Muscle of back (tissue), 11 donors: ENCODE data around the gene RPL5. TPM values are rescaled to one million over a fixed set of nuclear protein-coding genes. Genes with fewer than 3 reads are reported as not detected.
A peak's percentile ranks its signal among the peaks of the same experiment; 100 is the strongest.

Experiments
- DNase-seq, 3 donors: peaks; one replicate each; pipeline versions ENCODE4 v3.0.0 to v3.0.0-alpha.2; 2013
- polyA plus RNA-seq, 10 donors: library from polyadenylated mRNA; unstranded; fragments of 120-200 nt; gene quantifications; one replicate each; pipeline ENCODE4 v1.2.1, GENCODE V29; 2013; ENCODE audit not compliant: insufficient read length in 10 of 10

RPL5 gene
- polyA plus RNA-seq, 10 donors: 2,157 to 3,057 (median 2,691) TPM

DNA sequence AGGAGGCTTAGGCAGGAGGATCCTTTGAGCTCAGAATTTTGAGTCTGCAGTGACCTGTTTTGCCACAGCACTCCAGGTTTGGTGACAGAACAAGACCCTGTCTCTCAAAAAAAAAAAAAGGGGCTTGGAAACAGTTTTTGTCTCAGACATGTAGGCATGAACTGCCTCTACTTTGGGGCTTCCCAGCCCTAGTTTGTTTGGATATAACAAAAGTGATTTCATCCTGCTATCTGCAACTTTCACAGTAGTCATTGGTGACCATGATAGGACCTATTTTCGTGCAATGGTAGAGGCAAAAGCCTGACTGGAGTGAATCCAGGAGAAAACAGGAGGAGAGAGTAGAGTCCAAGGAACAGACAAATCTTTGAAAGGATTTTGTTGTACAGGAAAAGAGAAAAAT lies 26.6 kb upstream of the RPL5 start:
- no peak for DNase-seq

DNA sequence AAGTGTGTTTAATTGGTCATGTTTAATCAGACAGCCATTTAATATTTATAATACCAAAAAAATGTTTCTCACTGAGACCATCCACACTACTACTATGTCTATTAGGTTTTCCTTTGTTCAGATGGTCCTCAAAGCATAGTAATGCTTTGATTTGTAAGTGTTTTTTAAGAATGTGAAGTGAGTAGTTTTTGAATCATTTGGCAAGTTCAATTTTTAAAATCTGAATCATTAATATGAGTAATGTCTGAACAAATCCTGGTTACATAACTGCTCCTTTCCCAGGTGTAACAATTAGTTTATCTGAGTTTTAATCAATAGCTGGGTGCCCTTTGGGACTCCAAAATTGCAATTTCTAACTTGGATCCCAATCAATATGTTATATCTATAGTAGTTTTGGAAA lies 23.5 kb upstream of the RPL5 start:
- DNase-seq: no peak

DNA sequence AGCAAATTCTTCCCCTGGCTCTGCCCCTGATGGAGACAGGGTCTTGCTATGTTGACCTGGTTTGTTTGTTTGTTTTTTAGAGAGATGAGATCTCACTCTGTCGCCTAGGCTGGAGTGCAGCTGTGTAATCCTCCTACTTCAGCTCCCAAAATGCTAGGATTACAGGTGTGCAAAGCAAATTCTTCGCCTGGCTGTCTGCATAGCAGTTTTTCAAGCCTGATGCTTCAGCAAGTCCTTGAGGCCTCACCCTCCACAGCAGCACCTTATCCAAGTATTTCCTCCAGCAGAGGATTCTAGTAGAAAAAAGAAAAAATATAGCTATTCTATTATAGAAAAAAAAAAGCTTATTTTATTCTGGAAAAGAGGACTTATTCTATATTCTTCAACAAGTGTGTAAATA lies 15.1 kb upstream of the RPL5 start:
- DNase-seq: no peak

GRCh38 chr1:92817137-92817697 lies 14.6 kb upstream of the RPL5 start:
- DNase-seq: no peak

DNA sequence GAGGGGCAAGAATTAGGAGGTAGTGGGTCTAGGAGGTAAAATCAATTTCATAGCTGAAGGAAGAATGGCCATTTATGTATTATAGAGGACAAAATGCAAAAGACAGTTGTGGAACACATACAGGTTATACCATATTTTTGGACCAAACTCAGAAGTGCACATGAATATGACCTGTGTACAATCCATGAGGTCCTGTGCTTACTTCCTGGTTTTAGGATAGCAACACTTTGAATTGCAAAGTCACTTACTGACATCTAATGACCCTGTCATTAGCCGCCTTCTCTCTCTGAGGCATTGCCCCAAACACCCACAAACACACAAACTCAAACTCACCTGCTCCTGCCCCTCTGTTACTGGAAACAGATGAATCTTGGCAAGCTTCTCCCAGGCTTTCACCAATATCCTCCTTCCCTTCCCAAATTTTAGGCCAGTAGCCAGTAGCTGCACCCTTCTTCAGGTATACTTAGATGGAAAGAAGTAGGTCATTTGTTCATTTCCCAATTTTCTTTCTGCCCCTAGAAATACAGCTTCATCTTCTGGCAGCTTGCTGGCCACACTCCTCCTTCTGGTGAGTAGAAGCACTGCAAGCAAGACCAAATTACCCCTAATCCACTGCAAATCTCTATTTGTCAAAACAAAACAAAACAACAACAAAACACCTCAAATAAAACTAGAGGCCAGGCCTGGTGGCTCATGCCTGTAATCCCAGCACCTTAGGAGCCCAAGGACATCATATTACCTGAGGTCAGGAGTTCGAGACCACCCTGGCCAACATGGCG lies 13.7 kb upstream of the RPL5 start:
- DNase-seq: peak in 2 of 3 donors; percentile 16 to 24

DNA sequence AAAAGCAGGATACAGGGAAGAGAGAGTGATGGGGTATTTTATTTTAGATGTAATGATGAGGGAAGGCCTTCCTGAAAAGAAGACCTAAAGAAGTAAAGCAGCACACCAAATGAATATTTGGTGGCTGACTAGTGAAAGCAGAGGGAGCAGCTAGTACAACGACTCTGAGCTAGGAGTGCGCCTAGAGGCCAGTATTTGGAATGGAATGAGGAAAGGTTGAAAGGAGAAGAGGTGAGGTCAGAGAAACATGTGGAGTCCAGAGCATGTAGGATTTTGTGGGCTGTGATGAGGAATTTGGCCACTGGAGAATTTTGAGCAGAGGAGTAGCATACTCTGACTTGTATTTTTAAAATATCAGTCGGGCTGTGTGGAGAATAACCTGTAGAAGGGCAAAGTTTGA lies 11.8 kb upstream of the RPL5 start:
- DNase-seq: no peak

DNA sequence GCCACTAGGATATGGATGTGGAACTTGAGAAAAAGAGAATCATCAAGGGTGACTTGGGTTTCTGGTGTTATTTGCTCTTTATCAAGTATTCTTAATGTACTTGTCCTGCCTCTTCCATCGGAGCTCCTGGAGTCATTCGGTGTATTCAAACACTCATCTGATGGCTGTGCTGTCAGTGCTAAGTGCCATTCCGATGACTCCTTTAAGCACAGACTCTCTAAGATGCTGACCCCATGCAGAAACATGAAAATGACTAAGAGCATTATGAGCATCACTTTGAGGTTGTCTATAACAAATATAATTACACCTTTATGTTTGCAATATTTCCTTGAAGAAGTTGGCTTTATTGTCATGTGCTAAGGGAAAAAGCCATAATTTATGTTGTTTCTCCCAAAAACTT lies 11.3 kb upstream of the RPL5 start:
- DNase-seq: no peak

- DNase-seq: no peak
Observed at GRCh38 chr1:92822879-92823278, 9.0 kb upstream of the RPL5 start.

DNA sequence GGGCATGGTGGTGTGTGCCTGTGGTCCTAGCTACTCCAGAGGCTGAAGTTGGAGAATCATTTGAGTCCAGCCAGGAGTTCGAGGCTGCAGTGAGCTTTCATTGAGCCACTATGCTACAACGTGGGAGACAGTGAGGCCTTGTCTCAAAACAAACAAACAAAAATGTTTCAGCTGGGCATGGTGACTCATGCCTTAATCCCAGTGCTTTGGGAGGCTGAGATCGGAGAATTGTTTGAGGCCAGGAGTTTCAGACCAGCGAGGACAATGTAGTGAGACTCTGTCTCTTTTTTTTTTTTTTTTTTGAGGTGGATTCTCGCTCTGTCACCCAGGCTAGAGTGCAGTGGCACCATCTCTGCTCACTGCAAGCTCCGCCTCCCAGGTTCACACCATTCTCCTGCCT lies 5.0 kb upstream of the RPL5 start:
- no peak for DNase-seq

DNA sequence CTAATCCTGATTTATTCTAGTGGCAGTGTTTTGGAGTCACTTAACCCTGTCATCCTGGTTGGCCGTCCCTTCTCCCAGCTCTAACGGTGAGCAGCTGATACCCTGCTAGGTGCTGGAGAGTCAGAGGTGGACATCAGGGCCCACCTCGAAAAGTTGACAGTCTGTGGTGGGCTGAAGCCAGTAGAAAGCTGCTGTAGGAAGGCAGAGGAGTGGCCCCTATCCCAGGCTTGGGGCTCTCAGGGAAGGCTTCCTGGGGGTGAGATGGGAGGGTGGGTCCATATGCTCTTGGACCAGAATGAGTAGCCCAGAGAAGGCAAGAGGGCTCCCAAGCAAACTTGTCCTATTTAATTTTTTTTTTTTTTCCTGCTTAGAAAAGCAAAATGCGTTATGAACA lies 475 bp upstream of the RPL5 start:
- DNase-seq: peak in 1 of 3 donors; percentile 37

DNA sequence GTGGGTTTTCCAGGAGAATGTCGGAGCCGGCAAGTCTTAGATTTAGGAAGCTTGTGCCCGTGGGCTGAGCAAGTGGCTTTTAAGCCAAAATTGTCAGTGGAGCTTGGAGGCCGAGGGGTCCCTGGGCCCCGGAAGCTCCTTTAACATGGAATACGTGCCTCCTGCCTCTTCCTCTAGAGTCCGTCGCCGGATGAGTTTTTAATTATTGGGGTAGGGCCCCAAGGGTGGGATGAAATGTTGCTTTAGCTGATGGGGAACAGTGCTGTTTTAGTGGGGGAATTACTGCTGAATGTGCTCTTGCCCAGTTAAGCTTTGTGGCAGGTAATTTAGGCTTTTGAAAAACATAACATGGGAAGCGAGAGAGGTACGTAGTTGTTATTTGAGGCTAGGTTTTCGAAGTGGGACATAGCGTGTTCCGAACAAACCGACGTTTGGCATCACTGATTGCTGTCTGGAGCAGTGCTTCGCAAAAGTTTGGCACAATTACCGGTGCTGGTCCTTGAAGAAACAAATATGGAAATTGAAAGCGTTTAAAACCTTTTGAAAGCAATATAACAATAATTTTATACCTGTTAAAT lies 786 bp downstream of the RPL5 start:
- DNase-seq: peak in 1 of 3 donors; percentile 18

DNA sequence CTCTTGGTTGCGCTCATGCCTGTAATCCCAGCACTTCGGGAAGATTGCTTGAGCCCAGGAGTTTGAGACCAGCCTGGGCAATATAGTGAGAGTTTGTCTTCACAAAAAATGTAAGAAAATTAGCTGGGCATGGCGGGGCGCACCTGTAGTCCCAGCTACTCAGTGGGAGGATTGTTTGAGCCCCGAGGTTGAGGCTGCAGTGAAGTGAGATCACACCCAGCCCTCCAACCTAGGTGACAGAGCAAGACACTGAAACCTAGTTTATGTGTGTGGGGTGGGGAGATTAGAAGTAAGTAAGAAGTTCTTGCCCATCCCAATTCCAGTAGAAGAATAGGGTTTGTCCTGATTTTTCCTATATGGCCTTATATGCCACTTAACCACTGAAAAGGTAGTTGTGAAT lies 2.0 kb downstream of the RPL5 start:
- no peak for DNase-seq

DNA sequence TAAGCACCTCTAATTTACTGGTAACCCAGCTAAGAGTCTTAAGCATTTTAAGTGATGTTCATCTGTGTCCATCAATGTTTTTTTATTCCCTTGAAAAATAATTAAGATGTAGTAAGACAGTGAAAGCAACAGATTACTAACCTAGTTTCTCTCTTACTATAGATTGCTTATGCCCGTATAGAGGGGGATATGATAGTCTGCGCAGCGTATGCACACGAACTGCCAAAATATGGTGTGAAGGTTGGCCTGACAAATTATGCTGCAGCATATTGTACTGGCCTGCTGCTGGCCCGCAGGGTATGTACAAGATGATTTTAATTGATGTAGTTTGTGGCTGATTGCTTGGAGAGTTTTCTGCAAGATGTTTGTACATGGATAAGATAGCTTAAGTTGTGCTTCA lies 2.8 kb downstream of the RPL5 start:
- no peak for DNase-seq

DNA sequence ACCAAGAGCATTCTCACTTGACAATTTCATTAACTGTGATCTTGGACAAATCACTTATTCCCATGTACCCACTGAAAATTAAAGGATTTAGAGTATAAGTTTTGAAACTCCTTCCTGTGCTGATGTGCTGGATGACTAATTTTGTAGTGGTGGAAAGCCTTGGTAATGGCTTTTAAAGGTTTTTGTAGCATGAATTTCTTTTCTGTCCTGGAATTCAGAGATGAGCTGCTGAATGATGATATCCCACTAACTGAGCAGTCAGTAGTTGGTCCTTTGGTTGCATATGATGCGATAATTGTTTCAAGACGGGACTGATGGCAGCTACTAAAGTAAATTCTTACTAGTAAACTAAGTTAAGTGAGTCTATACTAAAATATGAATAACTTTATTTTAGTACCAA lies 5.2 kb downstream of the RPL5 start:
- DNase-seq: no peak

GRCh38 chr1:92838519-92838918 lies 6.7 kb downstream of the RPL5 start:
- DNase-seq: no peak

DNA sequence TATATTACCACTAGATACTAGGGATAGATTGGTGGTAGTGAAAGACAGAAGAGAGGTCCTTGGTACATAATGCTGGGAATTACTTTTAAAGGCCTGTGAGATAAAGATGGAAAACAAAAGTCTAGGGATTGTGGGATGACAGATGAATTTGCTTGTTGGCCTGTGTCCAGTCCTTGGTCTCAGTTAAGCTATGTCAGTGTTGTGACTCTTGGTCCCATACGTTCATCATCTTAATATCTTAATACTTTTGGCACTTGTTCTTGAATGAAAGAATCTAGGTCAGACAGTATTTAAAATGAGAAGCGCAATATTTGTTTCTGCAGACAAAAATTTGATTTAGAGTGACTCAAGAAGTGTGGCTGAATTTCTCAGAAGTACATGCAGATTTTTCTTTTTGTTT lies 7.6 kb downstream of the RPL5 start:
- no peak for DNase-seq

DNA sequence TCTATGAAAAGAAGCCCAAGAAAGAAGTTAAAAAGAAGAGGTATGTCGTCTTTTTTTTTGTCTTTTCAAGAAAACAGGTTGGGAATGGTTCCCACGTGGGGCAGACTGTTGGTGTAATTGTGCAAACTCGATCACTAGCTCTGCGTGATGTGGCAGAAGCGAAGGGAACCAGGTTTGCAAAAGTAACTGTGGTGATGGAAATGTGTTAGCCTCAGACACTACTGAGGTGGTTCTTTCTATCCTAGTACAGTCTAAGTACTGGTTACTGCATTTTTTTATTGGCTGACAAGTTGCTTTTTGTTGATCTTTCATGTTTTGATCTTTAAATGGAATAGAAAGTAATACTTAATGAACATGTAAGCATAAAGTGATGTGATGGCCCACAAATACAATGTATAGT lies 8.8 kb downstream of the RPL5 start:
- no peak for DNase-seq

DNA sequence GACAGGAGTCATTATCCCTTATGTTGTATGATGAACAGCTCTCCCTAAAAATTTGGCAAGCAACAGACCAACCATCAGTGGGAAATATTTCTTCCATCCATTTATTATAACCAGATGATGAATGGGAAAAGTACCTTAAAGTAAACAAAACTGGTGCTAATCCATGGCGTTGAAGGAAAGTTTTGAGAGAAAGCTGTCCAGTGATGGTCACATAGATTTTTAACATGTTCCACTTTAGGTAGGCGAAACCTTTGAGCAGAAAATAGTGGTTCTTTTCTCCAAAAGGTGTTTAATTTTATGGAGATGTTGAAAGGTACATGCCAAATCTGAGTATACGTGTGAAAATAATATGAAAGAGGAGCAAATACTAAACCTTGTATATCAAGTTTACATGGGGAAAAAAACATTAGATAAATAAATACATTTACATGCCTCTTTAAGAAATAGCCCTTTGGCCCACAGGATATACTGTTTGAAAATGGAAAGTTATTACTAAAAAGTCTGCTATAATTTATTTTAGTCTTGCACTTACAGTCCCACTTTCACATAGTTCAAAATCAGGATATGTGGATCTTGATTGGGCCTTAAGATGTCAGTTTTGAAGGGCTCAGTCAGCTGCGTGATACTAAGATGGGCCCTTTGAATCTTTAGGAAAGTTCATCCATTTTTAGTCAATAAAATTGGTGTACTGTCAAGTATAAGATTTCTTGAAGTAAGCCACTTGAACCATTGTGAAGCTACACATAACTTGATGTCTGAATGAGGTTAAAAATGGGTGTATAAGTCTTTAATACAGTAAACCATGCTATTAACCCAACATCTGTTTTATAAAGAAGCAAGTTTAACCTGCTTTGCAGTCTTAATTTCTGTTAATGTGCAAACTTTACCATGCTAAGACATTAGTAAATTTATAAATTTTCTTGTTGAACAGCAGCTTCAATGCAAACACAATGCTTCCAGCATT lies 10.5 kb downstream of the RPL5 start:
- no peak for DNase-seq

DNA sequence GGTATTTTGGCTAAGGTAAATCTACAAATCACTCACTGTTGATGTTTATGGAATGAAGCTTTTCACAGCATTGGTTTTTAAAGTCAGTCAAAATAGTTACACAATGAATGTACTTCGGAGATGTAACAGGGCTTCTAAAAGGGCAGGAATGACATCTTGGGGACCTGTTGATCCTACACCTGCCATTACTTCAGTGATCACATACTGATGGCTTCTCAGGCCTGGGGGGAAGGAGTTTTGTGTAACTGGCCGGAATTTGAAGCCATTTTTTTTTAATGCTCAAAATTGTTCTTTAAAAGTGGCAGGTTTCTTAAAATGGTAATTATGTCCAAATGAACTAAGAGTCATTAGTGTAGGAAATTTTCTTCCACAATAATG lies 11.2 kb downstream of the RPL5 start:
- no peak for DNase-seq

DNA sequence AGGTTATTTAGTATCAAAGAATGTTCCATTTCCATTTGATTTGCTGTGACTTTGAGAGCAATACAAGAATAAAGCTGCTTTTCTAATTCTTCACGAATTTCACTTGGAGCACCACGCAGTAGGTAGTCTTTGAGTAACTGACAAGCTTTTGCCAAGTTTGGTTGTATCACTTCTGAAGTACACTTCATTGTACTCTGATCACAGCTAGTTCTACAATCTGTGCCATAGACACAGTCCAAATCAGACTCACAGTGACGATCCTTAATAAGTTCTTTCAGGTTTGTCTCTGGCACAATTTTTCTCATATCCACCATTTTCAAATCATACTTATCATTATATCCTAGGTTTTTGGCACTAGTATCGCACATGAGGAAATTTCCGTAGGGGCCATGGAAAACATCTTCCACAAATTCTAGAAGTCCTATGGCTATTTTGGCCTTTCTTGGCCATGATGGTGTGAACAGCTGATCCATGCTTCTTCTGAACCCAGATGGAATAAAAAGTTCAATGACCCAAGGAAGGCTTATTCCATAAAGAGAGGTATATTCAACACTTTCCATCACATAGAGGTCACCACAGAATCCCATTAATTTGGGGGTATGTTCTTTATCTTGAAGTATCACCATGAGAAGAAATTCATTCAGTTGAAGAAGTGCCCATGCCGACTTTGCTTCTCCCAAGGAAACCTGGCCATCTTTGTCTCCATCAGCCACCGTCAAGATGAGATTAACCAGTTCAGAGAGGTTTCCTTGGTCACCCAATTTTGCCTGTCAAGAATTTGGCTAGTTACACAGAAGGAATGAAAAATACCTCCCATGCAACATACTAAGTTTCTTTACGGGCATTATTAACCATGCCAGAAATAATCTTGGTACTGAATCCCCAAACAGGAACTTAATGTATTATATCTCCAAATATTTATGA lies 11.9 kb downstream of the RPL5 start:
- DNase-seq: no peak

DNA sequence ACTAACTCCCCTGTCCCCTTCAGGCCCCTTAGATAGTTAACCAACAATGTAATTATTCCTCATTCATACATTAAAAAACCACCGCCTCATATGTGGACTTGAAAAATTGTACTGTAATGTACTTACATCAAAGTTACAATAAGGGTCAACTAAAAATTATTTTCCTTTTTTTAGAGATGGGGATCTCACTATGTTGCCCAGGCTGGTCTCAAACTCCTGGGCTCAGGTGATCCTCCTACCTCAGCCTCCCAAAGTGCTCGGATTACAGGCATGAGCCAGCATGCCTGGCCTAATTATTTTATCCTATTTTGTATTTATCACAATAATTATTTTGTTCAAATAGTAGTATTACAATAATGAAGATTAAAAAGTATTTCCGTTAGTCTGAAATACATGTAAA lies 12.6 kb downstream of the RPL5 start:
- DNase-seq: no peak
